RPMI7951 (cell line): ENCODE measurements around the gene MAP1LC3A. TPM values are rescaled to one million over a fixed set of nuclear protein-coding genes. Genes with fewer than 3 reads are reported as not detected.
"Not testable (repeated sequence)": the region's sequence is repeated elsewhere in the genome, so short reads cannot be mapped to it uniquely, and the experiment has no call there.

Source experiments
- DNase-seq: peaks from one replicate; pipeline ENCODE4 v3.0.0-alpha.2; 2012; ENCODE audit warnings: low read depth
- total RNA-seq: library from RNA; depleted of rRNA; stranded (reverse); fragments of >200 nt; shearing (Covaris generic); gene quantifications from 2 replicates; pipeline ENCODE4 v1.2.3, GENCODE V29; 2014; rRNA removed

MAP1LC3A gene
- total RNA-seq: 32.2 and 55.0 TPM in 2 replicates

DNA sequence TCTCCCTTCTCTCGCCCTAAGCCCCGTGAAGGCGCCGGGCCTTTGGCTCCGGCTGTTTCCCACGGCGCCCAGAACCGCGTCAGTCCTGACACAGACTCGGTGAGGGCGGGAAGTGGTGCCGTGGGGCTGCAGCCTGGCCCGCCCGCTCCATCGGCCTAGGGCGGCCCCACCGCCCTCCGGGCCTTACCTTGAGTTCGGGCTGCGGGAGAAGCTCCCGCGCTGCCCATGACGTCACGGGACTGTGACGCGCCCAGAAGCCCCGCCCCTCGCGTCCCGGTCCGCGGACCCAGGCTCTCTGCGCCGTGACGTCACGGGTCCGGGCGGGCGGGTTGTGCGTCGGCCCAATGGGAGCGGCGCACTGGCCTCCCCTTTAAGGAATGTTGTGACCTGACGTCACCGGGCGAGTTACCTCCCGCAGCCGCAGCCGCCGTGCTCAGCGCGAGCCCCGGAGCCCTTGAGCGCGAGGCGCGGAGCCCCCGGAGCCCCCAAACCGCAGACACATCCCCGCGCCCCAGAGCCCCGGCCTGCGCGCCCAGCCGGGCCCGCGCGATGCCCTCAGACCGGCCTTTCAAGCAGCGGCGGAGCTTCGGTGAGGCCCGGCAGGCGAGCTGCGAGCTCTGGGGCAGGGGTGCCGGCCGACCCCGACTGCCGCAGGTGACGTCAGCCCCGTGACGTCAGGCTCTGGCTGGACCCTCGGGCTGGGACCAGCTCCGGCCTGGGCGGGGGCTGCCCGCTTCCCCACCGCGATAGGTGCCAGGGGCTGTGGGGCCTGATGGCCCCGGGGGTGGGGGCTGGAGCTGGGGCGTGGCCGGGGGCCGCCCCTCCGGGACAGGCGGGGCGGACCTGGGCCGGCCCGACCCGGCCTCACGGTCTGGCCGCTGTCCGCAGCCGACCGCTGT is at the start of gene MAP1LC3A:
TSS of gene MAP1LC3A (plus strand) at position 399 of the 899 bp plus-strand sequence. CDS start at position 550, 151 bp downstream.
- DNase-seq: peak; percentile 97

DNA sequence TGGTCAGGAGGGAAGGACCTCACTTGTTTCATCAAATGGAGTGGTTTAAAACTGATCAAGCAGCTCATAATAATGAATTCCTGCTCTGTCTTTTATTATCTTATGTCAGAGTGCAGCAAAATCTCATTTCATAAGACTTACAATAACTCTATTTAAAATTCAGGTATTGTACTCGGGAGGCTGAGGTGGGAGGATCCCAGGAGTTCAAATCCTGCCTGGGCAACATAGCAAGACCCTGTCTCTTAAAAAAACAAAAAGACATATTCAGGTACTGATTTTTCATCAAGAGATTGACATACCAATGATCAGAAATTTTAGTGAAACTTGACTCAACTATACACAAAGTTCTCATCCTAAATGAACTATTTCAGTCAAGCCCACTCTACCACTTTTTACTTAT is 47.9 kb upstream of the MAP1LC3A start:
- no peak for DNase-seq

DNA sequence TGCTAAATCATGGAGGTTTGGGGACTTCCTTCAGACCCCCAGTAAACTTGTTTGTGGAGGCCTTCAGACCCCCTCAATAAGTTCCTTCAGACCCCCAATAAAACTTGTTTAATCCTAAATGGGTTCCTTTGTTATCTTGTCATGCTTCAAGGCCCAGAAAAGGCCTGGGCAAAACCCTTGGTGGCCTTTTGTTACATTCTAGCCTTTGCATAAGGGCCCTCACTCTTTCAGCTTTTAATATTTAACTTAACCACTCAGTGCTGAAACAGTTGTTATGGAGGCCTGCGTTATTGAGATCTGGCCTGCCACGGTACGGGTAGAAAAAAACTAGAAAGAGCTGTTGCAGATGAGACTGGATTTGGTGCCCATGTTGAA is 46.6 kb upstream of the MAP1LC3A start:
- DNase-seq: no peak

DNA sequence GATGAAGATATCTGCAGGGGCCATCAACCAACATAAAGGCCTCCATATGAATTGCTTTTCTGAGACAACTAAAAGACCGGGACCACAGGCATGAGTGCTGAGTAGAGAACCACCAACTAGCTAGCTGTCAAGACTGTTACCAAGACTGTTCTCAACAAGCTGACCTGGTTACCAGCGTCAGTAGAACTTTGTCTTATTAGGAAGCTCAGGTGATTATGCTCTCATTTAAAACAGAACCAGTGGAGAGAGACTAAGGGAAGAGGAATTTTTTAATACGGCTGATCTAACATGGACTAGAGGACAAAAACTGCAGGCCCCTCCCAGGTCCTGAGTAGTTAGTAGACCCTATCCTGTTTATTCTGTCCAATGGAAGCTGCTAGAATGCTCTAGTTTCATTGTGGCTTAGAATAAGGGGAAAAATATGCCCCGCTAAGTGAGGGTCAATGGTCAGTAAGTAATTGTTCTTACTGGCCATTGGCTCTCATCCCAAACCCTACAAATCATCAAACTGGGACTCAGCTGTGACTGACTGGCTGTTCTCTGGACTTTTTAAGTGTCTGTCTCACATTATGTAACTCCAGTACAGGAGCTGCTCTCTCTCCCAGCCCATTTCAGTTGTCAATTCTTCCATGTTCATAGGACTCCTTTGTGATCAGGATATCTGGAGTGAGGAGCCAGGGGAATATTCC is 46.1 kb upstream of the MAP1LC3A start:
- no peak for DNase-seq

DNA sequence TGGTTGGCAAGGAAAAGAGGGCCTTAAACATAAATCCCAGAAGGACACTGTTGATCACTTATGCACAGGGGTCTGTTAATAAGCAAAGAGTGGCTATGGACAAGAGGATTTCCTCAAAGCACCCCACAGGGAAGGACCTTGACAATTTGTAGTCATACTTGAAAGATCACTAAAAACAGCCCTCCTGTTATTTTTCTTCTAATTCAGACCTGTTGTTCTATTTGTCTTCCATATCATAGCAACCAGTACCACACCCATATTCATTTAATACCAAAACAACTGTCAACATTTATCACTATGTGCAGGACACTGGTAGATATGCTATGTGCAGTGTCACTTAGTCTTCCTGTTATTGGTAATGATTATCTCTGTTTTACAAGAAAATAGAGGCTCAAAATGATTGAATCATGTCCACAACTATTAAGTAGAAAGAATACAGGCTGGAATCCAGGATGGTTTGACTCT is 45.5 kb upstream of the MAP1LC3A start:
- DNase-seq: peak; percentile 21

DNA sequence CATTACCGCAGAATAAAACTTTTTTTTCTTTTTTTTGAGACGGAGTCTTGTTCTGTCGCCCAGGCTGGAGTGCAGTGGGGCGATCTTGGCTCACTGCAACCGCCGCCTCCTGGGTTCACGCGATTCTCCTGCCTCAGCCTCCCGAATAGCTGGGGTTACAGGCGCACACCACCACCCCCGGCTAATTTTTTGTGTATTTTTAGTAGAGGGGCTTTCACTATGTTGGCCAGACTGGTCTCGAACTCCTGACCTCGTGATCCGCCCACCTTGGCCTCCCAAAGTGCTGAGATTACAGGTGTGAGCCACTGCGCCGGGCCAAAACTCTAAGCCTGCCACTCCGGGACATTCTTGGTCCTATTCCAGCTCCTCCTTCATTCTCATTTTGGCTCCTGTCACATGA is 44.5 kb upstream of the MAP1LC3A start:
- not testable (repeated sequence) for DNase-seq

DNA sequence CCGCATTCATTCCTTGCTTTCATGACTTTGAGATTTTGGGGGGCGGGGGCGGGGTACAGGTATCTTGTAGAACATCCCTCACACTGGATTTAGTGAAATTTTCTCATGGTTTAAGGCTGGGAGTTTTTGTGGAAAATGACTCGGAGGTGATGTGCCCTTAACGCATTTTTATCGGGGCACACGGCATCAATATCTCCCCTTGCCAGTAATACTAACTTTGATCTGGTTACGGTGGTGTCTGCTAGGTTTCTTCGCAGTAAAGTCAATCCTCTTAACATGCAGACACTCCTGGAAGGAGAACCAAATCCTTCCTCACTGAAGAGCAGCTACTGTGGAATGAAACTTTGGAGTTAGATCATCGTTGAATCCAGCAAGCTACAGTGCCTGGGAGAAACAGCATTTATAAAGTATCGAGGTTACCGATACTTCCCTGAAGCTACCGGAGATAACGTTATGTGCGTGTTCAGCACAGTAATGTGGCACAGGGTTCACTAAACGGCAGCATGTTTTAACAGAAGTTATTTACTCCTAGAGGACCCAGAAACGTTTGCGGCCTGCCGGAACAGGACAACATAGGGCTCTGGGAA is 43.5 kb upstream of the MAP1LC3A start:
- DNase-seq: no peak

DNA sequence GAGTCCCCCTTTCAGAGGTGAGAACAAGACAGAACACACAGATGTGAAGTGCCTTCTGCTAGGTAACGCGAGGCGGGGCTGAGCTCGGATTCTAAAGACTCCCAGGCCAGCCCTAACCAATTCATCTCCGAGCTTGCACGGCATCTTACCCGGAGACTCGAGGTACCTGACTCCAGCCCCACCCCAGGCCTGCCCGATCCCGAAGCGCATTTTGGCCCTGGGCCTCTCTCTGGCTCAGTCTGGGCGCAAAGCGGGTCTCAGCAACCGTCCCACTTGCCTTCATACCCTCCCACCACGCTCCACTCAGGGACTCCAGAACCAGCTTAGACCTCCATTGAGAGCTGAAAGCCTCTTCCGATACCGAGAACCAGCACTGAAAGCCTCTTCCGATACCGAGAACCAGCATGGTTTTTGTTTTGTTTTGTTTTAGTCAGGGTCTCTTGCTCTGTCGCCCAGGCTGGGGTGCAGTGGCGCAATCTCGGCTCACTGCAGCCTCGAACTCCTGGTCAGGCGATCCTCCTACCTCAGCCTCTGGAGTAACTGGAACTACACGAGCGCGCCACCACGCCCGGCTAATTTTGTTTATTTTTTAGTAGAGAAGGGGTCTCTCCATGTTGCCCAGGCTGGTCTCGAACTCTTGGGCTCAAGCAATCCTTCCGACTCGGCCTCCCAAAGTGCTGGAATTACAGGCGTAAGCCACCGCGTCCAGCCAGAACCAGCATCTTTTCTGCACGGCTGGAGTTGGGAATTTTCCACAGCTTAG is 42.9 kb upstream of the MAP1LC3A start:
- peak; percentile 64 for DNase-seq

DNA sequence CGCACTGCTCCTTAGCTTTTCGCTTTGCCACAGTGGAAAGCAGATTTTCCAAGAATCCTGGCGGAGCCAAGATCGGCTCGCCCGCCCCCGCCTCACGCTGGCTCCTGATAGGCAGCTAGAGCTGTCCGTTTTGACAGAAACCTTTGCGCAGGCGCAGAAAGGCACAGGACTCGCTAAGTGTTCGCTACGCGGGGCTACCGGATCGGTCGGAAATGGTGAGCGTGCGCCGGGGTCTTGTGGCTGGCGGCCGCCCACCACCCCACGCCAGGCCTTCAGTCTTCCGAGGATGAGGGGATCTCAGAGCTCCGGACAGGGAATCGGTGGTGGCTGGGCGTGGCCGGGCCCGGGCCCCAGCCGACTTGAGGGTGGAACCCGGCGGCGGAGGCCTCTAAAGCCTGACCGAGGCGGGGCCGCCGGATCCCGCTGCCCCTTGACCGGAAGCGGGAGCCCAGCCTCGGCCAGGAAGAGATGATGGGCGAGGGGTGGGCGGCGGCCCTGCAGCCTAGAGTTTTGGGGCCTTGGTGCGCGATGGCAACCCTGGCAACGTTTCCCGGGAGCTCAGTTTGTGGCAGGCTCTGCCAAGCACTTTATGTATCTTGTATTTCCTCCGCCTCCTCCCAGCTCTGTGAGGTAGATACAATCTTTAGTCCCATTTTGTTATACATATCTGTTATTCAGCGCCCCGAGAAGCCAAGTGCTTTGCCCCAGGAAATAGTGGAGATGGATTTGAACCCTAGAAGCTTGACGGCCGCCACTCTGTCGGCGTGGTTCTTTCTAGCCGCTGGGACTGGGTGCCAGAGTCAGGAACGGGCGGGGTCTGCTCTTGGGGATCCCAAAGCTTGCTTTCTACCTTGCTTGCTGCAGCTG is 42.0 kb upstream of the MAP1LC3A start, which contains the start of gene DYNLRB1:
TSS of gene DYNLRB1 (plus strand) at position 176 of the 867 bp plus-strand sequence. CDS start at position 213, 37 bp downstream.
- peak; percentile 98 for DNase-seq

DNA sequence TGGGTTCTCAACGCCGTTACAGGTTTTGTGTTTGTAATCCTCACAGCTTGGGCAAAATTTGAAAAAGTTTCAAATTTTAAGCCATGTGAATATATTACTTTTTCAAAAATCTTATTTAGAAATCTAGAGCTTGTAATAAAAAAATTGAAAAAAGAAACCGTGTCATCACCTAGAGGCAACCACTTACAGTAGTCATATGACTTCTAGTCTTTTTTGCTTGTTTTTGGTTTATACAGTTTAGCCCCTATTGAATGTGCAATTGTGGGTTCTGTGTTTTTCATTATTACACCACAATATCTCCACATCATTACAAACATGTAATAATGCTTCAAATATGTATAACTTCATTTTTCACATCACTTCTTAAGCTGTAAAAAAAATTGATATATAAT is 41.4 kb upstream of the MAP1LC3A start:
- no peak for DNase-seq

DNA sequence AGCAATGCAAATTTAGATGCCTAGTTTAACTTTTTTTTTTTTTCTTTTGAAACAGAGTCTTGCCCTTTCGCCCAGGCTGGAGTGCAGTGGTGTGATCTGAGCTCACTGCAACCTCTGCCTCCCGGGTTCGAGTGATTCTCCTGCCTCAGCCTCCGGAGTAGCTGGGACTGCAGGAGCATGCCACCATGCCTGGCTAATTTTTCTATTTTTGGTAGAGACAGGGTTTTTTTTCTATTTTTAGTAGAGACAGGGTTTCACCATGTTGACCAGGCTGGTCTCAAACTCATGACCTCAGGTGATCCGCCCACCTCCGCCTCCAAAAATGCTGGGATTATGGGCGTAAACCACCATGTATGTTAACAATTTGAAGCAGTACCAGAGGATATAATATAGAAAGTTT is 39.7 kb upstream of the MAP1LC3A start:
- not testable (repeated sequence) for DNase-seq

DNA sequence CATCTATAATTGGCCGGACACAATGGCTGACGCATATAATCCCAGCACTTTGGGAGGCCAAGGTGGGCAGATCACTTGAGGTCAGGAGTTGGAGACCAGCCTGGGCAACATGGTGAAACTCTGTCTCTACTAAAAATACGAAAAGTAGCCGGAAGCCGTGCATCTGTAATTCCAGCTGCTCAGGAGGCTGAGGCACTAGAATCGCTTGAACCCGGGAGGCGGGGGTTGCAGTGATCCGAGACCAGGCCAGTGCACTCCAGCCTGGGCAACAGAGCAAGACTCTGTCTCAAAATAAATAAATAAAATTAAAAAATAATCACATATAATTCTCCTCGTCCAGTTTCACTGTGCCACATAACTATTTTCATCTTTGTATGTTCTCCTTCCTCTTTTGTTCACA is 38.7 kb upstream of the MAP1LC3A start:
- not testable (repeated sequence) for DNase-seq

DNA sequence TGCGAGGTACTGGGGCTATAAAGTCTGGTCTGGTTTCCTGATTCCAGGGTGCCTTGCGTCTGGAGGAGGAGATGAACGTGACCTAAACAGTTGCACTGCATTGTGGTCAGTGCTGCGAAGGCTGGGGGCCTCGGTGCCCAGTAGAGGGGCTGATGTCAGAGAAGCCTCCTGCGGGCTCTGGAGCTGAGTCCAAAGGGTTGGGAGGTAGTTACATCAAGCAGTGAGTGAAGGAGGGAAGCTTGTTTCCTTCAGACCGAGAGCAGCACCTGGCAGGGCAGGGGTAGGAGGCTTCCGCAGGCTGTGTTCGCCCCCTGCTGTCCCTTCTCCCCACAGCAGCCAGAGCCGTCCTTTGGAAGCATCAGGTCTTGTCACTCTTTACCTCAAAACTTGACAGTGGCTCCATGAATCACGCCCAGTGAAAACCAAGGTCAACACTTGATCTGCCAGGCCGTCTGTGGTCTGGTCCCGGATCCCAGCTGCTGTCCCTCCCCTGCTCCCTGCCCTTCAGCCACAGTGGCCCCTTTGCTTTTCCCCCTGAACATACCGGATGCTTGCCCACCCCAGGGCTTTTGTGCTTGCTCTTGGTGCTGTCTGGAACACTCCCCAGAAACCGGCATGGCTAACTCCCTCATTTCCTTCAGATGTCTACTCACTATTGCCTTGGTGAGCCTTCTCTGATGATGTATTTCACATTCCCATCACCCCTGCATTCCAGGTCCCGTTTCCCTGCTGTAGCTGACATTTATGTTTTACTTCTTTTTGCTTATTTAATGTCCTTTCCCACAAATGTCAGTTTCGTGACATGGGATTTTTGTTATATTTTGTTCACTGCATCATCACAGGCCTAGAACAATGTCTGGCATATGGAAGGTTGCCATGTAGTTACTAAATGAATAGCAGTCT is 35.3 kb upstream of the MAP1LC3A start:
- DNase-seq: peak; percentile 90

DNA sequence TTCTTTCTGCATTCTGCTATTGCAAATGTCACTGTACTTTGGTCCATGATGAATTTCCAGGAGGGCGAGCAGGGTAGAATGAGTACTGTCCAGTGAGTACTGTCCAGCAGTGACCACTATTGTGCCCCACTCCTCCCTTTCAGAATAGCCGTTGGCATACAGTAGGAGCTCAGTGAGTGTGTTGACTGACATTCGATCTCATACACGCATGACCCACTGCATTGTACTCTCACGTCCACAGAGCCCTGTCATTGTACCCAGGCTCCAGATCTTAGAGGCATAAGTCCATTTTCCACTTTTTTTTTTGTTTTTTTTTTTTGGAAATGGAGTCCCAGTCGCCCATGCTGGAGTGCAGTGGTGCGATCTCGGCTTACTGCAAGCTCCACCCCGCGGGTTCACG is 34.1 kb upstream of the MAP1LC3A start:
- DNase-seq: no peak

DNA sequence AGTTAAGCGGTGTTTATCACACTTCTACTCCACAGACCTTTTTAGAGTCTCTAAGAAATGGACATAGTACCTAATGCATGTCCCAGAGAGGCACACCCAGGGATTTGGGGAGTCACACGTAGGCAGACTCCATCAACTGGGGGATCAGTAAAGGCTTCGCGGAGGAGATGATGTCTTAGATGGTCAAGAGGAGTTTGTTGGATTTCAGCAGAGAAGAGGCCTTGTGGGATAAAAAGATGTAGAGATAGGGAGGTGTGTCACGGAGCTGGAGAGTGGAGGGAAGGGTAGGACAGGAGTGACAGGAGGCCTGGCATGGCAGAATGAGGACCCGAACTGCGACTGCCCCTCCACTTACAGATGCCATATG is 33.2 kb upstream of the MAP1LC3A start:
- no peak for DNase-seq

DNA sequence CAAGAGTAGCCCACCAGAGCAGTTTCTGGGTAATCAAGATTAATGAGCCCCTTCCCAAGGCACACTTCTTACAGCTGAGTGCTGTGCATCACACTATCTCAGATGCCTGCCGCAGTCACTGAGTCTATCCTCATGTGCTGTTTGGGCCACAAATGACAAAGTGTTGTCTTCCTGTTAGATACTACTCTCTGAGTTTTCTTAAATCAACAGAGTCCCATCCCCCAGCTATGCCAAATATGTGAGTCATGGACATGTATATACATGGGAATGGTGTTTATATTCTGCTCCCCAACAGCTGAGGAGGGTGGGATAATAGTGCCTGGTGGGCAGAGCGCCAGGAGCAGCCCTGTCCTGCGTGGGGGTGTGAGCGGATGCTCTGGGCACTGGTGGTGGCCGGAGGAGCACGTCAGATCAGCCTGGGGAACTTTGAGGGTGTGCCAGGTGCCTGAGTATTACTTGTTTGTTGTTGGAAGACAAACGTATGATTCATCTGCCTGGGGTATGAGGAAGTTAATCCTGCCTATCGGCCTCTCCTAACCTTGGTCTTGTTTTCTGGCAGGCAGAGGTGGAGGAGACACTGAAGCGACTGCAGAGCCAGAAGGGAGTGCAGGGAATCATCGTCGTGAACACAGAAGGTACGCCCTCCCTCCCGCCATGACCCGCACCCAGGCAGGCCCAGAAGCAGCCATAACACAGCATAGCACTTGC is 32.7 kb upstream of the MAP1LC3A start:
- peak; percentile 100 for DNase-seq

DNA sequence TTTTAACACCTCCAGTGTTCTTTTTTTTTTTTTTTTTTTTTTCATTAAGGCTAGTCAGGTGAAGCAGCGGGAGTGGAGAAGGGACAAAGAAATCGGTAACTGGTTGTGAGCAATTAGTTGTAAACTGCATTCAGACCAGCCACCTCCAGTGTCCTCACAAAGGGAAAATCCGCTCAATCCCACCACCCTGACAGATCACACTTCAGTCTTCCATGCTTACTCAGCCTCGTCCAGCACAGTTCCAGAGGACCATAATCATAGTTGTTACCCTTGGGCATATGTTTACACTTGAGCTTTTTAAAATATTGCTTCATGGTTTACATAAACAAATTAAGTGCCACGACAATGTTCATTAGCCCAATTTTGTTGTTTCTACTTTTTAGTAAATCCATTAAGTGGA is 32.1 kb upstream of the MAP1LC3A start:
- no peak for DNase-seq

DNA sequence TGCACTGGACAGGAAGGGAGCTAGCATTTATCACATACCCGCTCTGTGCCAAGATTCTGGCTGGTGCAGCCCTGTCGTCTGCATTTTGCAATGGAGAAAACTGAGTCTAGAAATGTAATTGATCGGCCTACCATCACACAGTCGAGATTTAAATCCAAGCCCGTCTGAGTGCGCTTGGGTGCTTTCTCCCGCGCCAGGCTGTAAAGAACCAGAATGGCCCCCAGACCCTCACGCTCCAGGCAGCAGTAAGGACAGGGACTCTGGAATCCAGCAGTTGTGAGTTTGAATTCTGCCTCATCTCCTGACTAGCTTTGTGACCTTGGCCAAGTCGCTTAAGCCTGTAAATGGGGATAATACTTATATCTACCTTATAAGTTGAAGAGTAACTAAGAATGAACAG is 31.5 kb upstream of the MAP1LC3A start:
- no peak for DNase-seq

DNA sequence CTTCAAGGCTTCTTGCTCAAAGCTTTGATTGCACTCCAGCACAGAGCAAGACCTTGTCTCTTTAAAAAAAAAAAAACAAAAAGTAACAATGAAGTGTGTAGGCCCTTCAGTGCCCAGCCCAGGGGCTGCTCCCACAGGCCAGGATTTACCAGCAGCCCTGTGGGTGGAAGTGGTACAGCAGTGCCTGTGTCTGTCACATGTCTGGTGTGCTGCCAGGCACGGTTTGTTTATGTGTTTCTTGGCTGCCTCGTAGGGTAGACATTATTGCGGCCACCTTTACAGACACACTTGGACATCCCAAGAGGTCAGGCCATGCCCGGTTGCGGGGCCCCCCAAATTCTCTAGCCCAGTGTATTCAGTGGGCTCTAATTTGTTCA is 29.6 kb upstream of the MAP1LC3A start:
- no peak for DNase-seq
